ENCODE measurements around the gene E4F1.

The E4F1 gene

DNA sequence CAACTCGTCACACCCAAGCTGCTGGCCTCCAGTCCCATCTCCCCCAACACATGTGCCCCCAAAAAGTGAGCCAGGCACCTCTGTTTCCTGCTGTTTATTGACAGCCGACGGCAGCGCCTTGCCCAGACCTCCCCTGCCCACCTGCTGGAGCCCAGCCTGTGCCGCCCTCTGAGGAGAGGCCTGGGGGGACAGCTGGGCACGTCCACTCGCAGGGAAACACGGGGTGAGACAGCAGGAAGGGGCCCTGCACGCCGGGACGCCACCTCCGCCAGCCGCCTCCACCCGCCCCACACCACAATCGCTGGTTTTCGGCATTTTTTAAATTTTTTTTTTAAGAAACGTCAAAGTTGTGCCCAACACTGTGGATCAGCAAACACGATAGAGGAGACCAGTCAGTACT lies 46.3 kb upstream of the E4F1 start:
- CTCF ChIA-PET, result interaction anchor here (1.4 kb wide), 1 partner anchor 17 kb away, joined by 4 read pairs; no protein-coding TSS in a partner anchor
- POLR2A ChIA-PET (ENCODE audit: low non-redundant PET), result no interaction called here

GRCh38 chr16:2177561-2177960 lies 45.8 kb upstream of the E4F1 start:
- peak overlapping the region; percentile 67 for H3K27ac ChIP-seq
- TF ChIP-seq, protein P1, sequence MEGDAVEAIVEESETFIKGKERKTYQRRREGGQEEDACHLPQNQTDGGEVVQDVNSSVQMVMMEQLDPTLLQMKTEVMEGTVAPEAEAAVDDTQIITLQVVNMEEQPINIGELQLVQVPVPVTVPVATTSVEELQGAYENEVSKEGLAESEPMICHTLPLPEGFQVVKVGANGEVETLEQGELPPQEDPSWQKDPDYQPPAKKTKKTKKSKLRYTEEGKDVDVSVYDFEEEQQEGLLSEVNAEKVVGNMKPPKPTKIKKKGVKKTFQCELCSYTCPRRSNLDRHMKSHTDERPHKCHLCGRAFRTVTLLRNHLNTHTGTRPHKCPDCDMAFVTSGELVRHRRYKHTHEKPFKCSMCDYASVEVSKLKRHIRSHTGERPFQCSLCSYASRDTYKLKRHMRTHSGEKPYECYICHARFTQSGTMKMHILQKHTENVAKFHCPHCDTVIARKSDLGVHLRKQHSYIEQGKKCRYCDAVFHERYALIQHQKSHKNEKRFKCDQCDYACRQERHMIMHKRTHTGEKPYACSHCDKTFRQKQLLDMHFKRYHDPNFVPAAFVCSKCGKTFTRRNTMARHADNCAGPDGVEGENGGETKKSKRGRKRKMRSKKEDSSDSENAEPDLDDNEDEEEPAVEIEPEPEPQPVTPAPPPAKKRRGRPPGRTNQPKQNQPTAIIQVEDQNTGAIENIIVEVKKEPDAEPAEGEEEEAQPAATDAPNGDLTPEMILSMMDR (conservative IDR thresholded peaks at IDR 0.05; ENCODE audit: low read depth), result no peak
- POLR2A ChIA-PET (ENCODE audit: low non-redundant PET), result no interaction called here
- DNase-seq (ENCODE audit: low spot score), result no peak
- CTCF ChIA-PET, result no interaction called here

More for the DNA sequence above, 46.3 kb upstream of the E4F1 start:
- TF ChIP-seq, protein P1 (conservative IDR thresholded peaks at IDR 0.05; ENCODE audit: low read depth), result no peak
- H3K27ac ChIP-seq, result peak overlapping the region; percentile 67
- no peak for DNase-seq (ENCODE audit: low spot score)

DNA sequence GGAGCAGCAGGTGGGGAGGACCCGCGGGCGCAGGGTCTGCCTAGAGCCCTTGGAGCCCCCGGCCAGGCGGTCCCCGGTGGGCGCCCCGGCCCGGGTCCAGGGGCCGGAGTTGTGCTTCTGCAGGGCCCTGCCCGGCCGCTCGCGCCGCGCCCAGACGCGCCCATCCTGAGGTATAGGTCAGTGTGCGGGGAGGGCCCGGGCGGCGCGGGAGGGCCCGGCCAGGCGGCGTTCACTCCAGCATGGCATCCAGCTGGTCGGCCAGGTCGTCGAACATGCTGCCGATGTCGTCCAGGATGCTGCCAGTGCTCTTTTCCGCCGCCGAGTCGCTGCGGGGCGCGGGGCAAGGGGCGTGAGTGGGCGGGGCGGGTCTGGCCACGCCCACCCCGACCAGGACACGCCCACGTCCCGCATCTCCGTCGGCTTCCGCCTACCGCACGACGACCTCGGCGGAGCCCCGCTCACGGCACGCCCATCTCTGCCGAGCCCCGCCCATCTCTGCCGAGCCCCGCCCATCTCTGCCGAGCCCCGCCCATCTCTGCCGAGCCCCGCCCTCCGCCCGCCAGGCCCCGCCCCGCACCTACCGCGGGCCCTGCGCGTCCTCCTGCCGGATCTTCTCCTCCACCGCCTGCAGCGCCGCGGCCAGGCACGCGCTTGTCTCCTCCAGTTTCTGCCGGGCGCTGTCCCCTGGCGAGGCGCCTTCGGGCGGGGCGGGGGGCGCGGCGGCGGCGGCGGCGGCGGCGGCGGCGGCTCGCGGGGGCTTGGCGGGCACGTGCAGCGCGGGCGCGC lies 44.9 kb upstream of the E4F1 start:
- H3K27ac ChIP-seq, result peak overlapping the region; percentile 67
- TF ChIP-seq, protein P1 (conservative IDR thresholded peaks at IDR 0.05; ENCODE audit: low read depth), result no peak
- POLR2A ChIA-PET (ENCODE audit: low non-redundant PET), result no interaction called here
- no peak for DNase-seq (ENCODE audit: low spot score)
- CTCF ChIA-PET, result interaction anchor here (0.7 kb wide), 1 partner anchor 270 kb away, joined by 5 read pairs; no protein-coding TSS in a partner anchor

DNA sequence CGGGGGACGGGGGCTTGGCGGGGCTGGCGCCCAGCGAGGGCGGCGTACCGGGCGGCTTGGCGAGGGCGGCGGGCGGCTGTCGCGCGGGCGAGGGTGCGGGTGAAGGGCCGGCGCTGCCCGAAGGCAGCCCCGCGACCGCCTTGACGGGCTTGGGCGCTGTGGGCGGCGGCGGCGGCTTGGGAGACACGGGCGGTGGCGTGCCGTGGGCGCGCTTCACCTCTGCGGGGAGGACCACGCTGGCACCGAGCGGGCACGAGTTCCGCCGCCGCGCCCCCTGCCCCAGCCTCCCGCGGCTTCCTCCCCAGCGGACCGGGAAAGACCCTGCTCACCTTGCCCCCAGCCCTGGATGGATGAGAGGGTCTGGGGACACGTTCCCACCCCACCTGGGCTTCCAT lies 44.3 kb upstream of the E4F1 start:
- TF ChIP-seq, protein P1 (conservative IDR thresholded peaks at IDR 0.05; ENCODE audit: low read depth), result no peak
- ChIA-PET POLR2A (ENCODE audit: low non-redundant PET) (no interaction called here), CTCF (no interaction called here)
- no peak for DNase-seq (ENCODE audit: low spot score)
- H3K27ac ChIP-seq, result peak overlapping the region; percentile 67

- CTCF ChIA-PET, result no interaction called here
- TF ChIP-seq, protein P1 (conservative IDR thresholded peaks at IDR 0.05; ENCODE audit: low read depth), result no peak
- peak overlapping the region; percentile 67 for H3K27ac ChIP-seq
- no peak for DNase-seq (ENCODE audit: low spot score)
- POLR2A ChIA-PET (ENCODE audit: low non-redundant PET), result no interaction called here
Measured at GRCh38 chr16:2179576-2179975, 43.8 kb upstream of the E4F1 start.

DNA sequence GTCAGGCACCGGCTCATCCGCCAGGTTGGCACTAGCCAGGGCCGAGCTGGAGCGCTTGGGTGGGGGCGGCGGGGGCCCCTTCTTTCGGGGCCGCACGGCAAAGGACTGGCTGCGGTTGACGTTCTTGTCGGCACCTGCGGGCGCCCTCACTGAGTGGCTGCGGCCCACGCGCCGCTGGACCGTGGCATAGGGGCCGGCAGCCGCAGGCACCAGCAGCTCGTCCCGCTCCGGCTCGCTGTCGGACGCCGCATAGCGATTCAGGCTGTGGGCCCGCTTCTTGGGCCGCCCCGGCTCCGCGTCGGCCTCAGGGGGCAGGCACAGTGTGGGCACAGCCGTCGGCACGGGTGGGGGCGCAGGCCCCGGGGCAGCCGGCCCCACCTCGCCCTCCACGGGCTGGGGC lies 42.9 kb upstream of the E4F1 start:
- DNase-seq (ENCODE audit: low spot score), result no peak
- POLR2A ChIA-PET (ENCODE audit: low non-redundant PET), result no interaction called here
- H3K27ac ChIP-seq, result no peak overlapping the region
- TF ChIP-seq, protein P1 (conservative IDR thresholded peaks at IDR 0.05; ENCODE audit: low read depth), result no peak
- CTCF ChIA-PET, result interaction anchor here (1.7 kb wide), 1 partner anchor 14 kb away, joined by 8 read pairs; no protein-coding TSS in a partner anchor
